ENCODE results near the gene NIN. TPM values are rescaled to one million over a fixed set of nuclear protein-coding genes. Genes with fewer than 3 reads are reported as not detected.

The NIN gene
- total RNA-seq, 4 donors from 2014 or later, result 30.2 to 43.1 (median 38.6) TPM

DNA sequence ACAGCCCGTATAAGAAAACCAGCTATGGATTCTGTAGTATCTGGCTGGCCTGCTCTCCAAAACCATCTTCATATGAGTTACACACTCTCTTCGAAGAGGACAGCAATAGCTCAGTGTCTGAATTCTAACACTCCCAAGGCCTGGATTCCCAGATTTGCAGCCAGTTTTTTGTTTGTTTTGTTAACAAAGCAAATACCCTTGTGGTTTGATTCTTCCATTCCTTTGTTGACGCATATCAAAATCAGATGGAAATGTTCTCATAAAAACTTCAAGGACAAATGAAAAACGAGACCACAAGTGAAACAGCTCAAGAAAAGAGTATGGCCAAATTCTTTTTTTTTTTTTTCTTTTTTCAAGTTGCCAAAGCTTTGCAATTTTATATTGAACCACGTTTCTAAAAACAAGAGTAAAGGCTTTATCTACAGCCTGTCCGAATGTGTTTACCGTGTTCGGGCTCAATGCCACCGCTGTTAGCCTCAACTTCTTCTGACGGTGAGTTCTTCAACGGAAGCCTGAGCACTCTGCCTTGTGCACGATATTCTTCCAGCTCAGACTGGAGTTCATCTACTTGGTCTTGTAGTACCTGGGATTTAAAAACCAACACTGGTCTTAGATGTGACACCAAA is 67.5 kb downstream of the NIN start:
- Histone ChIP-seq H3K36me3 (peaks cover 9 to 83% of the 10 kb centered on the region in 2 donors), H3K27me3 (no peaks in the 10 kb centered on the region), H3K4me1 (no peaks in the 10 kb centered on the region), H3K4me3 (no peak overlapping the region), H3K27ac (no peak overlapping the region), H3K9me3 (no peaks in the 10 kb centered on the region)
- no peak for ATAC-seq
- TF ChIP-seq, protein P1, sequence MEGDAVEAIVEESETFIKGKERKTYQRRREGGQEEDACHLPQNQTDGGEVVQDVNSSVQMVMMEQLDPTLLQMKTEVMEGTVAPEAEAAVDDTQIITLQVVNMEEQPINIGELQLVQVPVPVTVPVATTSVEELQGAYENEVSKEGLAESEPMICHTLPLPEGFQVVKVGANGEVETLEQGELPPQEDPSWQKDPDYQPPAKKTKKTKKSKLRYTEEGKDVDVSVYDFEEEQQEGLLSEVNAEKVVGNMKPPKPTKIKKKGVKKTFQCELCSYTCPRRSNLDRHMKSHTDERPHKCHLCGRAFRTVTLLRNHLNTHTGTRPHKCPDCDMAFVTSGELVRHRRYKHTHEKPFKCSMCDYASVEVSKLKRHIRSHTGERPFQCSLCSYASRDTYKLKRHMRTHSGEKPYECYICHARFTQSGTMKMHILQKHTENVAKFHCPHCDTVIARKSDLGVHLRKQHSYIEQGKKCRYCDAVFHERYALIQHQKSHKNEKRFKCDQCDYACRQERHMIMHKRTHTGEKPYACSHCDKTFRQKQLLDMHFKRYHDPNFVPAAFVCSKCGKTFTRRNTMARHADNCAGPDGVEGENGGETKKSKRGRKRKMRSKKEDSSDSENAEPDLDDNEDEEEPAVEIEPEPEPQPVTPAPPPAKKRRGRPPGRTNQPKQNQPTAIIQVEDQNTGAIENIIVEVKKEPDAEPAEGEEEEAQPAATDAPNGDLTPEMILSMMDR (IDR thresholded peaks at IDR 0.05), result no peak
- 84 to 86% methylated on average over 4 to 11 of the region's 12 CpGs for WGBS, 2 donors (ENCODE audit: low coverage in 1 of 2)

DNA sequence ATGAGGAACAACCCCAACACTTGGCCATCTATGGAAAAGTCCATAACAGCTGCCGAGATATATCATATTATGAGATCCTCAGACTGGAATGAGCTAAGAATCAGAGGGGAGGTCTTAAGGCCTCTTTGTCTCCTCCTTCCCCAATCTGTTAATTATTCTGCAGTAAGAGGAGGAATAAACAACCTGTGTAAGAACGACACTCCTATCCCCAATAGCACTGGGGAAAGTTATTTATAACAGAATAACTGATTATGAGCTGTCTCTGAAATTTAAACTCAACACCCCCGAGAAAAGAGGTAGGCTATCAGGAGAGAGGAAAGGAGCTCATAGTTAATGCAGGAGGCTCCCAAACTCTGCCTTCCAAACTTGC is 68.0 kb downstream of the NIN start:
- Histone ChIP-seq H3K4me1 (no peaks in the 10 kb centered on the region), H3K27me3 (no peaks in the 10 kb centered on the region), H3K27ac (no peak overlapping the region), H3K4me3 (no peak overlapping the region), H3K36me3 (peaks cover 9 to 83% of the 10 kb centered on the region in 2 donors), H3K9me3 (no peaks in the 10 kb centered on the region)
- TF ChIP-seq, protein P1 (IDR thresholded peaks at IDR 0.05), result no peak
- no peak for TF ChIP-seq EP300 (IDR thresholded peaks at IDR 0.05)
- ATAC-seq, result no peak
- WGBS, 2 donors (ENCODE audit: low coverage in 1 of 2), result 76 to 100% methylated on average over 2 to 3 of the region's 3 CpGs

DNA sequence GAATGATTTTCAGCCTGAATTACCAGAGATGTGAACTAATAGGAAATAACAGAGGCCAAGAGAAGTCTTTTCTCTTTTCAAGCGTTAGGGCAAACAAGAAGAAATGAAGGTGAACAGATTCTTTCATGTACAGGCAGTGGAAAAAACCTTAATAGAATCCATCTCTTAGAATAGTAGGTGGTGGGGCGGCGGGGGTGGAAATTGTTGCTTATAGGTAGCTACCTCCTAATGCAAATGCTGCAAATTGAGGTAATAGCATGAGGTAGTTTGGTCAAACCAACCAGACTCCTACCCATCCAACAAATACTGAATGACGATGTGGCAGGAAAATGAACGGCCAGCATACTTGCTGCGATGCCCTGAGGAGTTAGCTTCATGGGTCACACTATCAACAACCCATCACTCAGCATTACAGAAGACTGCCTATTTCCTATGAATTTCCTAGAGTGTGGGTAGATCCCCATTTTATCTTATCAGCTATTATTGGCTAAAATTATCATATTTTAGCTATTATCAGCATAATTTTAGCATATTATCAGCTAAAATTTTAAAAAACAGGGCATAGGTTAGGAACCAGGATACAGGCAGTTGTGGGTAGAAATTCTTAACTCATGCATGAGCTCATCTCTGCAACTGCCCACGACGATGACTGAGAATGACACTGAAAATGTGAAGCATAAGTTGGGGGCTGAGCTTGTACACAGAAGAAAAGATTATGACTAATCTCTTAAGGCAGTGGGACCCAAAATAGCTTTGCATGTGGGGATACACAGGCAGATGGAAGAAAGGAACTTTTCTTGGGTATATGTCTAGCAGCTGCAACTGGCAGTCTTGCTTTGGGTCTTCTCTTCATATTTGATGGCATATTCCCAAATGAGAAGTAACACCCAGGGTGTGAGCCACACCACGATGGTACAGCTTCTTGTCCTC is 68.7 kb downstream of the NIN start:
- 84 to 90% methylated on average over 5 to 9 of the region's 9 CpGs for WGBS, 2 donors (ENCODE audit: low coverage in 1 of 2)
- peaks cover 9 to 90% of the 10 kb centered on the region in 2 donors for H3K36me3 ChIP-seq
- H3K27ac ChIP-seq, result no peak overlapping the region

DNA sequence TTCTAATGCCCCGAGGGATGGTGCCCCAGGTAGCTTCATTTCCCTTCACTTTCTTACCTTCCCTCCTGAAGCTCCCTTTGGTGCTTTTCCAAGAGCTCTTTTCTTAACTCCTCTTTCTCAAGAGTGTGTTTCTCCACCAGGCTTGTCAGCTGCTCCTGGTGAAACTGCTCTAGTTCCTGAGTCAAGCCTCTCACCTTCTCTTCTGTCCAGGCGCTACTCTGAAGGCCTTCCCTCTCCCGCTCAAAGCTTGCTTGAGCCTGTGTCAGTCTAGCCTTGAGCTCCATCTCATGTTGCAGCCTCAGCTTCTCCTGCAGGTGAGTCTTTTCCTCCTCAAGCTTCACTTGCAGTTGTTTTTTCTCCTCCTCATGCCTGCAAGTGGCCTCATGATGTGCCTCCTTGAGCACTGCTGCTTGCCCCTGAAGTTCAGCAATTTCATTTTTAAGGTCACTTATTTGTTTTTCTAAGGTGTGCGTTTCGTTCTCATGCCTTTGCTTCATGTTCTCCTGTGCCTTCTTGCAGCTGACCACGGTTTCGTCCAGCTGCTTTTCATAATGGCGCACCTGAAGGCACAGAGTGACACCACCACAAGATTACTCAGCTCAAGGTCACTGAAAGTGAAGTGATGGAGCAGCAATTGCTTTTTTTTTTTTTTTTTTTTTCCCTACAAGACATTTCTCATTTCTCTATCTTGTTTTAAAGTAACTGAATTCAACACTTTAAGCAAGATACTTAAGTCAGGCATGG is 71.0 kb downstream of the NIN start:
- Histone ChIP-seq H3K27ac (no peak overlapping the region), H3K4me1 (no peaks in the 10 kb centered on the region), H3K9me3 (no peaks in the 10 kb centered on the region), H3K36me3 (peaks cover 9 to 89% of the 10 kb centered on the region in 2 donors), H3K4me3 (no peak overlapping the region), H3K27me3 (no peaks in the 10 kb centered on the region)
- 84 to 95% methylated on average over 4 to 8 of the region's 8 CpGs for WGBS, 2 donors (ENCODE audit: low coverage in 1 of 2)
- no peak for ATAC-seq
- TF ChIP-seq, protein P1 (IDR thresholded peaks at IDR 0.05), result no peak
- TF ChIP-seq POLR2A (IDR thresholded peaks at IDR 0.05) (no peak), POLR2AphosphoS5 (IDR thresholded peaks at IDR 0.05) (no peak), EP300 (IDR thresholded peaks at IDR 0.05) (no peak)

More for the DNA sequence above, 68.7 kb downstream of the NIN start:
- ATAC-seq, result no peak
- Histone ChIP-seq H3K4me3 (no peak overlapping the region), H3K27me3 (no peaks in the 10 kb centered on the region), H3K9me3 (no peaks in the 10 kb centered on the region), H3K4me1 (no peaks in the 10 kb centered on the region)
- TF ChIP-seq POLR2A (IDR thresholded peaks at IDR 0.05) (no peak), EP300 (IDR thresholded peaks at IDR 0.05) (no peak), POLR2AphosphoS5 (IDR thresholded peaks at IDR 0.05) (no peak)
- TF ChIP-seq, protein P1 (IDR thresholded peaks at IDR 0.05), result no peak
